Measurements from ENCODE around the gene SMIM10L2A. TPM values are rescaled to one million over a fixed set of nuclear protein-coding genes. Genes with fewer than 3 reads are reported as not detected.

SMIM10L2A gene
- total and polyA plus RNA-seq, 2 of the 8 experiments (the other 6 are each of a cell fraction or from before 2014, with no cell fraction given), result 5.0 to 7.5 TPM

DNA sequence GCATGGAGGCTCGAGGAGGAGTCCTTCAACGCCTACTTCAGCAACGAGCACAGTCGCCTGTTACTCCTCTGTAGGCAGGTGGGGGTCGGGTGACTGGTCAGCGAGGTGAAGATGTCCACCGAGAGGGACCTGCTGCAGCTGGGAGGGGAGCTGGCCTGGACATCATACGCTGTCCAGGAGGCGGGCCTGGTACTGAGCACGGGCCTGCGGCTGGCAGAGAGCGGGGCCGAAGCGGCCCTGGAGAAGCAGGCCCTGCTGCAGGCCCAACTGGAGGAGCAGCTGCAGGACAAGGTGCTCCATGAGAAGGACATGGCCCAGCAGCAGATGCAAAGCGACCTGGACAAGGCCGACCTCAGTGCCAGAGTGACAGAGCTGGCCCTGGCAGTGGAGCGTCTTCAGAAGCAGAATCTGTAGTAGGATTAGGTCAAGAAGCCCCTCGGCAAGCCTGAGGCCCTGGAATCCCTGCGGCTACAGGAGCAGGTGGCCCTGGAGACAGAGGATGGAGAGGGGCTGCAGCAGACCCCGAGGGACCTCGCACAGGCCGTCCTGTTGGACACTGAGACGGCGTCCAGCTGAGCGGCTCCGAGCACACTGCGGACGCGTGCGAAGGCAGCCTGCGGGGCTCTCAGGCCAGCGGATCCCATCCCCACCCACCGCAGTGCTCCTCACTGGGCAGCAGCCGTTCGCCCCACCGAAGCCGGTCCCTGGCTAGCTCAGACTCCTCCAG, 11.9 kb downstream of the SMIM10L2A start:
- Histone ChIP-seq H2BK5ac (ENCODE audit: low read depth, low read length) (no peak overlapping the region), H2AFZ (ENCODE audit: low read length) (no peak overlapping the region), H2BK15ac (ENCODE audit: low read length) (no peak overlapping the region), H3K27me3 (replicated peaks in 1 of 4; ENCODE audit: control insufficient read depth in 3 of 4, extremely low read depth in 1 of 4, insufficient read depth in 3 of 4, low read length in 3 of 4) (no peaks in the 10 kb centered on the region), H3K9me3 (ENCODE audit: insufficient read depth in 2 of 2, low read depth in 1 of 2, low read length in 1 of 2) (peaks cover 0 to 12% of the 10 kb centered on the region in 2 experiments; a peak in 1 of 4 replicates), H3K18ac (ENCODE audit: extremely low read depth, low read length) (no peak overlapping the region), H3K4ac (replicated peaks; ENCODE audit: insufficient read length, low read depth, low read length) (no peak overlapping the region), H3K79me1 (ENCODE audit: low read depth, low read length) (no peaks in the 10 kb centered on the region), H3K4me2 (ENCODE audit: insufficient read depth in 1 of 2, low read depth in 2 of 2, low read length in 2 of 2) (no peak overlapping the region), H3K4me3 (ENCODE audit: extremely low read depth in 1 of 4, insufficient read depth in 2 of 4, low read depth in 3 of 4, low read length in 4 of 4) (no peak overlapping the region), H4K91ac (replicated peaks; ENCODE audit: insufficient read length, low read length) (no peak overlapping the region), H3K79me2 (ENCODE audit: control insufficient read depth in 1 of 2, insufficient read depth in 2 of 2, low read length in 2 of 2) (no peaks in the 10 kb centered on the region), H4K8ac (ENCODE audit: extremely low read depth, insufficient read depth, low read length) (no peak overlapping the region), H3K14ac (ENCODE audit: insufficient read length) (no peak overlapping the region), H3K27ac (ENCODE audit: low read depth, low read length) (no peak overlapping the region), H3K23ac (ENCODE audit: insufficient read length) (no peak overlapping the region), H3K4me1 (replicated peaks in 1 of 4; ENCODE audit: control insufficient read depth in 3 of 4, insufficient read depth in 4 of 4, low read length in 3 of 4) (no peaks in the 10 kb centered on the region; a peak in 2 of 7 replicates), H4K5ac (ENCODE audit: insufficient read length, low read depth, low read length) (no peak overlapping the region), H2BK20ac (ENCODE audit: low read length) (no peak overlapping the region), H2AK5ac (ENCODE audit: low read depth, low read length) (no peak overlapping the region), H2BK12ac (ENCODE audit: low read depth, low read length) (no peak overlapping the region), H3K56ac (replicated peaks; ENCODE audit: insufficient read length, low read depth, low read length) (no peak overlapping the region), H4K20me1 (replicated peaks in 1 of 2; ENCODE audit: control insufficient read depth in 1 of 2, insufficient read depth in 2 of 2, low read length in 2 of 2) (no peaks in the 10 kb centered on the region), H3K23me2 (ENCODE audit: low read depth, low read length) (no peaks in the 10 kb centered on the region), H2BK120ac (replicated peaks; ENCODE audit: low read depth, low read length) (no peak overlapping the region), H3K9ac (replicated peaks in 1 of 4; ENCODE audit: extremely low read depth in 1 of 4, low read depth in 3 of 4, low read length in 3 of 4) (no peak overlapping the region), H3K36me3 (ENCODE audit: control insufficient read depth in 2 of 4, insufficient read depth in 4 of 4, low read length in 3 of 4) (no peaks in the 10 kb centered on the region)
- 96% methylated on average over 16 of the region's 37 CpGs; no CpG with 5 or more reads in 1 of the 2 experiments for WGBS, 2 experiments (ENCODE audit: extremely low coverage in 1 of 2, insufficient coverage in 1 of 2, insufficient read length in 1 of 2, insufficient replicate concordance in 2 of 2, low coverage in 1 of 2, low lambda C conversion rate in 2 of 2, missing lambda C conversion rate in 1 of 2)
- TF ChIP-seq FOSL1 (IDR thresholded peaks at IDR 0.05; ENCODE audit: insufficient read depth, low read depth, low read length), result no peak
- TF ChIP-seq YY1 (IDR thresholded peaks at IDR 0.05; ENCODE audit: low read depth, low read length), result no peak
- TF ChIP-seq SP2 (IDR thresholded peaks at IDR 0.05; ENCODE audit: low read length), result no peak
- no peak for TF ChIP-seq RBBP5 (IDR thresholded peaks at IDR 0.05; ENCODE audit: borderline replicate concordance, low read depth, low read length)
- no peak for TF ChIP-seq RFX5 (IDR thresholded peaks at IDR 0.05; ENCODE audit: borderline replicate concordance, low read depth, low read length)
- TF ChIP-seq POU5F1 (IDR thresholded peaks at IDR 0.05; ENCODE audit: low read depth, low read length), result no peak
- no peak for FAIRE-seq
- DNase-seq (ENCODE audit: low read depth in 1 of 2, low spot score in 2 of 2), result no peak
- CTCF ChIA-PET (ENCODE audit: partially characterized antibody), result interaction anchor here (0.8 to 3.2 kb wide), 15 partner anchors 9 to 499 kb away, joined by 3 to 13 read pairs (median 3); no protein-coding TSS in a partner anchor
- POLR2A ChIA-PET (ENCODE audit: partially characterized antibody), result interaction anchor here (1.1 kb wide), 1 partner anchor 11 kb away, joined by 3 read pairs; no protein-coding TSS in a partner anchor
